ENCODE data around the gene MBD5.

GRCh38 chr2:148507970-148508369 lies 487.1 kb downstream of the MBD5 start:
- no peak for TF ChIP-seq POLR2A (IDR thresholded peaks at IDR 0.05)
- TF ChIP-seq CTCF (IDR thresholded peaks at IDR 0.05): no peak

Data from thyroid gland (tissue), 4 donors.